IMR-90 (cell line): ENCODE measurements around the gene PGLYRP2. TPM values are rescaled to one million over a fixed set of nuclear protein-coding genes. Genes with fewer than 3 reads are reported as not detected.

Experiments
- ATAC-seq: fragments of 200-7000 bp; cut with Tn5 transposase; 2 replicates; pipeline ENCODE4 v1.9.1; 2020; ENCODE audit warnings: low read depth, mild to moderate bottlenecking, moderate library complexity
- BruUV-seq: library from RNA; stranded (reverse); fragments of 400-500 nt; replicated peaks from 2 replicates; lab custom pipeline; 2021; lab: Mats Ljungman, UMichigan
- CTCF ChIA-PET: fragments of 300-600 bp; formaldehyde crosslinking; extraction: SDS; loops from one replicate; lab custom pipeline; 2021; ENCODE audit warnings: antibody characterized with exemption; lab: Yijun Ruan, JAX
- POLR2A ChIA-PET: fragments of 300-600 bp; sonication (Branson Sonifier 250); formaldehyde crosslinking; loops from one replicate; lab custom pipeline; 2022; ENCODE audit warnings: antibody characterized with exemption; ENCODE audit not compliant: unreplicated experiment; lab: Charles Lee
- DNase-seq: peaks from one replicate; pipeline ENCODE4 v3.0.0; 2013
- H2AFZ ChIP-seq: replicated peaks from 2 replicates; pipeline ENCODE3; 2013; ENCODE audit warnings: low read length, mild to moderate bottlenecking; ENCODE audit not compliant: poor library complexity
- H2AK5ac ChIP-seq: 2 replicates; pipeline ENCODE4 v1.6.1; 2013; ENCODE audit warnings: low read depth, low read length, inconsistent platforms
- H2AK9ac ChIP-seq: replicated peaks from 2 replicates; pipeline ENCODE3; 2013; ENCODE audit warnings: mild to moderate bottlenecking, low read depth, low read length, moderate library complexity; ENCODE audit not compliant: poor library complexity
- H2BK120ac ChIP-seq: 2 replicates; pipeline ENCODE4 v1.6.1; 2013; ENCODE audit warnings: low read depth, low read length, inconsistent platforms
- H2BK15ac ChIP-seq: 3 replicates; pipeline ENCODE4 v1.6.1; 2013; ENCODE audit warnings: low read depth, low read length, inconsistent platforms
- H2BK20ac ChIP-seq: 2 replicates; pipeline ENCODE4 v1.6.1; 2013; ENCODE audit warnings: low read depth, mild to moderate bottlenecking, inconsistent platforms, low read length, moderate library complexity
- H2BK5ac ChIP-seq: 2 replicates; pipeline ENCODE4 v1.6.1; 2013; ENCODE audit warnings: mild to moderate bottlenecking, low read depth, low read length, inconsistent platforms; ENCODE audit not compliant: poor library complexity, severe bottlenecking
- H3K14ac ChIP-seq: replicated peaks from 2 replicates; pipeline ENCODE4 v1.6.1; 2013; ENCODE audit warnings: low read depth, low read length, inconsistent platforms
- H3K18ac ChIP-seq: 2 replicates; pipeline ENCODE4 v1.6.1; 2013; ENCODE audit warnings: low read depth, low read length, control low read depth
- H3K23ac ChIP-seq: 2 replicates; pipeline ENCODE4 v1.6.1; 2013; ENCODE audit warnings: low read depth, low read length, inconsistent platforms
- H3K27ac ChIP-seq: 2 replicates; pipeline ENCODE4 v1.5.1; 2013; ENCODE audit warnings: mild to moderate bottlenecking, control low read depth, low read length; ENCODE audit not compliant: insufficient read depth
- H3K27me3 ChIP-seq: 2 replicates; pipeline ENCODE4 v1.6.1; 2013; ENCODE audit warnings: low read length; ENCODE audit not compliant: control insufficient read depth, insufficient read depth
- H3K36me3 ChIP-seq: 2 replicates; pipeline ENCODE4 v1.6.1; 2013; ENCODE audit warnings: low read length, mixed read lengths; ENCODE audit not compliant: control insufficient read depth, insufficient read depth
- H3K4ac ChIP-seq: 2 replicates; pipeline ENCODE4 v1.6.1; 2013; ENCODE audit warnings: low read depth, low read length, inconsistent platforms
- H3K4me1 ChIP-seq: 2 replicates; pipeline ENCODE4 v1.6.1; 2013; ENCODE audit warnings: low read length, mixed read lengths; ENCODE audit not compliant: control insufficient read depth, insufficient read depth
- H3K4me2 ChIP-seq: 2 replicates; pipeline ENCODE4 v1.6.1; 2013; ENCODE audit warnings: low read depth, mild to moderate bottlenecking, control low read depth, low read length, moderate library complexity
- H3K4me3 ChIP-seq: 2 replicates; pipeline ENCODE4 v1.5.1; 2013; ENCODE audit warnings: low read depth, mild to moderate bottlenecking, control low read depth, low read length, moderate library complexity; ENCODE audit not compliant: insufficient read depth
- H3K56ac ChIP-seq: 2 replicates; pipeline ENCODE4 v1.6.1; 2013; ENCODE audit warnings: low read length, inconsistent platforms; ENCODE audit not compliant: insufficient read depth; ENCODE audit errors: extremely low read depth
- H3K79me1 ChIP-seq, 2 experiments: 2 replicates each; pipeline ENCODE4 v1.6.1; 2013; ENCODE audit warnings: low read length in 2 of 2, inconsistent platforms in 1 of 2, low read depth in 1 of 2
- H3K9ac ChIP-seq: 2 replicates; pipeline ENCODE4 v1.6.1; 2013; ENCODE audit warnings: low read depth, low read length, control low read depth
- H3K9me1 ChIP-seq: 2 replicates; pipeline ENCODE4 v1.6.1; 2013; ENCODE audit warnings: low read length, inconsistent platforms; ENCODE audit not compliant: insufficient read depth
- H3K9me3 ChIP-seq: 2 replicates; pipeline ENCODE4 v1.6.1; 2013; ENCODE audit warnings: low read length; ENCODE audit not compliant: control insufficient read depth, insufficient read depth
- H4K20me1 ChIP-seq: 2 replicates; pipeline ENCODE4 v1.6.1; 2013; ENCODE audit warnings: low read length, inconsistent platforms; ENCODE audit not compliant: insufficient read depth
- H4K5ac ChIP-seq: 2 replicates; pipeline ENCODE4 v1.6.1; 2013; ENCODE audit warnings: mild to moderate bottlenecking, low read depth, low read length, control low read depth
- H4K8ac ChIP-seq, 2 experiments: 2 replicates each; pipeline ENCODE4 v1.6.1; 2013; ENCODE audit warnings: low read depth in 2 of 2, low read length in 2 of 2, control low read depth in 1 of 2, inconsistent platforms in 1 of 2
- H4K91ac ChIP-seq: 2 replicates; pipeline ENCODE4 v1.6.1; 2013; ENCODE audit warnings: low read depth, low read length, inconsistent platforms; ENCODE audit not compliant: insufficient read depth
- BHLHE40 ChIP-seq: fragments of 150-350 bp; IDR thresholded peaks from 2 replicates; pipeline ENCODE4 v1.6.1; 2016; ENCODE audit warnings: mild to moderate bottlenecking, low read depth, low read length
- CEBPB ChIP-seq: IDR thresholded peaks from 2 replicates; pipeline ENCODE4 v1.6.1; 2012; ENCODE audit warnings: low read depth, low read length, improper control_type of control experiment
- CHD1 ChIP-seq: IDR thresholded peaks from 2 replicates; pipeline ENCODE4 v1.6.1; 2012; ENCODE audit warnings: low read depth, low read length, improper control_type of control experiment
- ELK1 ChIP-seq: fragments of 150-350 bp; IDR thresholded peaks from 2 replicates; pipeline ENCODE4 v1.6.1; 2016; ENCODE audit warnings: low read depth, mild to moderate bottlenecking, low read length, moderate library complexity, borderline replicate concordance
- FOS ChIP-seq: fragments of 150-350 bp; IDR thresholded peaks from 2 replicates; pipeline ENCODE4 v1.6.1; 2016; ENCODE audit warnings: low read depth, low read length
- MAFK ChIP-seq: IDR thresholded peaks from 2 replicates; pipeline ENCODE4 v1.6.1; 2012; ENCODE audit warnings: low read depth, low read length, improper control_type of control experiment
- MAZ ChIP-seq: IDR thresholded peaks from 2 replicates; pipeline ENCODE4 v1.6.1; 2012; ENCODE audit warnings: low read depth, mild to moderate bottlenecking, low read length, improper control_type of control experiment, moderate library complexity, borderline replicate concordance
- MXI1 ChIP-seq: IDR thresholded peaks from 2 replicates; pipeline ENCODE4 v1.6.1; 2012; ENCODE audit warnings: low read depth, mild to moderate bottlenecking, low read length, moderate library complexity, borderline replicate concordance
- NFE2L2 ChIP-seq: fragments of 150-350 bp; IDR thresholded peaks from 2 replicates; pipeline ENCODE4 v1.6.1; 2016; ENCODE audit warnings: low read depth, mild to moderate bottlenecking, low read length
- POLR2A ChIP-seq: IDR thresholded peaks from 2 replicates; pipeline ENCODE4 v1.6.1; 2012; ENCODE audit warnings: mild to moderate bottlenecking, low read depth, low read length
- RAD21 ChIP-seq: IDR thresholded peaks from 2 replicates; pipeline ENCODE4 v1.6.1; 2012; ENCODE audit warnings: low read length, improper control_type of control experiment
- RCOR1 ChIP-seq: IDR thresholded peaks from 2 replicates; pipeline ENCODE4 v1.6.1; 2012; ENCODE audit warnings: mild to moderate bottlenecking, low read length, improper control_type of control experiment; ENCODE audit not compliant: insufficient replicate concordance
- RFX5 ChIP-seq: IDR thresholded peaks from 2 replicates; pipeline ENCODE4 v1.8.0; 2012; ENCODE audit warnings: low read depth, mild to moderate bottlenecking, low read length, moderate library complexity
- SMC3 ChIP-seq: fragments of 150-350 bp; IDR thresholded peaks from 2 replicates; pipeline ENCODE4 v1.6.1; 2016; ENCODE audit warnings: low read depth, mild to moderate bottlenecking, antibody characterized with exemption, low read length, moderate library complexity
- USF2 ChIP-seq: fragments of 150-350 bp; IDR thresholded peaks from 2 replicates; pipeline ENCODE4 v1.6.1; 2017; ENCODE audit warnings: mild to moderate bottlenecking, antibody characterized with exemption, low read length, low read depth
- WGBS, 2 experiments: methylation state at CpG; one replicate each; pipeline versions ENCODE4 v1.1.5 to v1.1.7; 2013; ENCODE audit warnings: missing lambda C conversion rate in 2 of 2; ENCODE audit not compliant: insufficient read length in 1 of 2; ENCODE audit errors: extremely low coverage in 2 of 2; 5-methylcytosine and 5-hydroxymethylcytosine counted together
- dilution Hi-C: fragments of 300-500 bp; cut with HindIII; formaldehyde crosslinking; loops from one replicate; pipeline ENCODE4 v1.14.3; 2018; ENCODE audit warnings: low sequenced_read_pairs; ENCODE audit not compliant: unreplicated experiment
- in situ Hi-C: fragments of 300-500 bp; cut with MboI; formaldehyde crosslinking; loops from 3 replicates; pipeline ENCODE4 v1.14.3; 2019; ENCODE audit warnings: low sequenced_read_pairs, inconsistent platforms, mixed read lengths
- intact Hi-C: fragments of 100-400 bp; cut with micrococcal nuclease; formaldehyde crosslinking; loops from 2 replicates; pipeline ENCODE4 v1.10.0; 2022
- polyA plus RNA-seq, 3 experiments: library from polyadenylated mRNA; depleted of rRNA; stranded (reverse); fragments of >200 nt; gene quantifications; 2 replicates each; pipeline ENCODE4 v1.2.3, GENCODE V29; 2012; ENCODE audit warnings: low replicate concordance in 1 of 3
- total RNA-seq: library from RNA; depleted of rRNA; stranded (reverse); fragments of >200 nt; gene quantifications from 2 replicates; pipeline ENCODE4 v1.2.3, GENCODE V29; 2012

Gene PGLYRP2
- total and polyA plus RNA-seq, 2 of the 4 experiments (the other 2 are of a cell fraction), result not detected

- POLR2A ChIA-PET, result no interaction called here
- intact Hi-C loops, result no loop called here
- no TSS peak for BruUV-seq
Observed at GRCh38 chr19:15461694-15462093, 17.6 kb downstream of the PGLYRP2 start.

More at GRCh38 chr19:15461694-15462093, 17.6 kb downstream of the PGLYRP2 start:
- no peaks in the 10 kb centered on the region for H3K4me1 ChIP-seq
- in situ Hi-C loops (no loop called here), dilution Hi-C loops (no loop called here)
- H3K4me3 ChIP-seq, result no peak overlapping the region
- no peak overlapping the region for H4K5ac ChIP-seq
- no peak overlapping the region for H2BK5ac ChIP-seq
- no peak overlapping the region for H3K14ac ChIP-seq
- H3K23ac ChIP-seq, result no peak overlapping the region
- H3K36me3 ChIP-seq, result no peaks in the 10 kb centered on the region
- no peak overlapping the region for H3K18ac ChIP-seq
- H3K9me1 ChIP-seq, result no peaks in the 10 kb centered on the region
- DNase-seq, result no peak
- no peak overlapping the region for H3K56ac ChIP-seq
- no peak overlapping the region for H2AFZ ChIP-seq
- H3K4me2 ChIP-seq, result no peak overlapping the region
- H3K27ac ChIP-seq, result no peak overlapping the region
- H4K8ac ChIP-seq, result no peak overlapping the region
- 69% methylated on average over 2 of the region's 2 CpGs; no CpG with 5 or more reads in 1 of the 2 experiments for WGBS, 2 experiments
- no peak for ATAC-seq
- no peaks in the 10 kb centered on the region for H3K9me3 ChIP-seq
- H2BK15ac ChIP-seq, result no peak overlapping the region
- no peak overlapping the region for H2BK20ac ChIP-seq
- H3K79me1 ChIP-seq, result no peaks in the 10 kb centered on the region
- no peak overlapping the region for H2AK9ac ChIP-seq
- peaks cover 38% of the 10 kb centered on the region for H3K27me3 ChIP-seq
- H2AK5ac ChIP-seq, result no peak overlapping the region
- no peaks in the 10 kb centered on the region for H4K20me1 ChIP-seq
- no peak overlapping the region for H2BK120ac ChIP-seq
- CTCF ChIA-PET, result no interaction called here
- no peak overlapping the region for H3K9ac ChIP-seq
- no peak overlapping the region for H3K4ac ChIP-seq
- no peak overlapping the region for H4K91ac ChIP-seq
- TF ChIP-seq FOS (no peak), CEBPB (no peak), BHLHE40 (no peak), POLR2A (no peak), NFE2L2 (no peak), MXI1 (no peak), RAD21 (no peak), MAFK (no peak), RFX5 (no peak), ELK1 (no peak), USF2 (no peak), RCOR1 (no peak), SMC3 (no peak), MAZ (no peak), CHD1 (no peak)
